Esophagus muscularis mucosa (tissue), 4 donors: ENCODE data around the gene NCKAP1. TPM values are rescaled to one million over a fixed set of nuclear protein-coding genes. Genes with fewer than 3 reads are reported as not detected.

Experiments used
- DNase-seq: peaks from one replicate; pipeline ENCODE4 v3.0.0-alpha.2; 2017; ENCODE audit errors: extremely low spot score
- H3K27ac ChIP-seq, 4 donors: fragments of 200-600 bp; sonication (generic); replicated peaks in 1 of 4; 1 replicate in 3 of 4; 2 replicates in 1 of 4; pipeline ENCODE4 v1.5.1; 2016 to 2019; ENCODE audit warnings: mild to moderate bottlenecking in 1 of 4
- H3K27me3 ChIP-seq, 4 donors: fragments of 200-600 bp; sonication (generic); one replicate each; pipeline versions ENCODE4 v1.5.1 to v1.6.0; 2016 to 2019
- H3K36me3 ChIP-seq, 4 donors: fragments of 200-600 bp; sonication (generic); one replicate each; pipeline ENCODE4 v1.5.1; 2016 to 2019
- H3K4me1 ChIP-seq, 4 donors: fragments of 200-600 bp; sonication (generic); one replicate each; pipeline ENCODE4 v1.5.1; 2016 to 2019
- H3K4me3 ChIP-seq, 4 donors: fragments of 200-600 bp; sonication (generic); 1 replicate in 2 of 4; 2 replicates in 2 of 4; pipeline ENCODE4 v1.5.1; 2016 to 2019; ENCODE audit warnings: mild to moderate bottlenecking in 4 of 4, moderate library complexity in 1 of 4
- H3K9me3 ChIP-seq, 4 donors: fragments of 200-600 bp; sonication (generic); 1 replicate in 3 of 4; 2 replicates in 1 of 4; pipeline ENCODE4 v1.5.1; 2016 to 2019
- EP300 ChIP-seq: sonication (generic); formaldehyde crosslinking; IDR thresholded peaks from one replicate; pipeline ENCODE4 v1.6.1; 2017; ENCODE audit warnings: antibody characterized with exemption
- POLR2A ChIP-seq: fragments of 450-650 bp; IDR thresholded peaks from one replicate; pipeline ENCODE4 v1.6.1; 2017; ENCODE audit warnings: antibody characterized with exemption, moderate library complexity, mild to moderate bottlenecking, low read depth
- POLR2AphosphoS5 ChIP-seq, 2 donors: sonication (generic); formaldehyde crosslinking; IDR thresholded peaks; one replicate each; pipeline ENCODE4 v1.6.1; 2017; ENCODE audit warnings: antibody characterized with exemption in 2 of 2
- WGBS: methylation state at CpG from one replicate; pipeline ENCODE4 v1.1.5; 2018; 5-methylcytosine and 5-hydroxymethylcytosine counted together
- intact Hi-C: fragments of 100-400 bp; cut with DNase I; formaldehyde crosslinking; loops from one replicate; pipeline ENCODE4 v1.15.1; 2023
- total RNA-seq, 4 donors: library from RNA; depleted of rRNA; stranded (reverse); fragments of >200 nt; gene quantifications; one replicate each; pipeline versions ENCODE4 v1.1.0 to v1.2.1, GENCODE V29; 2016
- TF ChIP-seq, protein P1 (sequence below), 3 experiments: fragments of 200-600 bp in 2 of 3; fragments of 450-650 bp in 1 of 3; sonication (generic) in 2 of 3; IDR thresholded peaks; one replicate each; pipeline ENCODE4 v1.5.1; 2017 to 2019; ENCODE audit warnings: antibody characterized with exemption in 3 of 3, mild to moderate bottlenecking in 2 of 3, moderate library complexity in 1 of 3

The NCKAP1 gene
- total RNA-seq, 4 donors from 2014 or later: 210 to 288 (median 249) TPM

DNA sequence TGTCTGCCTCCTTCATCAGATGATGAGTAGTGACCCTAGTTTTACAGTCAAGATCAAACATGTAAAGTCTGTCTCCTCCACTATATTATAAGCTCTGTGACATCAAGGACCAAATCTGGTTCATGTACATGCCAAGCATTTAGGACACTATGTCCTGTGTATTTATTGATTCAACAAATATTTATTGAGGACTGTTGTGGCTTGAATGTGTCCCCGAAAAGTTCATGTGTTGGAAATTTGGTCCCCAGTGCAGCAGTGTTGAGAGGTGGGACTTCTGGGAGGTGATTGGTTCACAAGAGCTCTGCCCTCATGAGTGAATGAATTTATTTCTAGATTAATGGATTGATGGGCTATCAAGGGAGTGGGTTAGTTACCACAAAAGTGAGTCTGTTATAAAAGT lies 125.2 kb downstream of the NCKAP1 start:
- Histone ChIP-seq H3K4me1 (peaks cover 8 to 70% (median 35%) of the 10 kb centered on the region in 4 donors), H3K36me3 (peaks cover 0 to 45% (median 24%) of the 10 kb centered on the region in 4 donors), H3K9me3 (no peaks in the 10 kb centered on the region), H3K27ac (no peak overlapping the region), H3K27me3 (no peaks in the 10 kb centered on the region), H3K4me3 (no peak overlapping the region)
- WGBS: 95% methylated on average over 1 of the region's 1 CpG
- intact Hi-C loops: no loop called here
- DNase-seq: no peak
- TF ChIP-seq, protein P1, sequence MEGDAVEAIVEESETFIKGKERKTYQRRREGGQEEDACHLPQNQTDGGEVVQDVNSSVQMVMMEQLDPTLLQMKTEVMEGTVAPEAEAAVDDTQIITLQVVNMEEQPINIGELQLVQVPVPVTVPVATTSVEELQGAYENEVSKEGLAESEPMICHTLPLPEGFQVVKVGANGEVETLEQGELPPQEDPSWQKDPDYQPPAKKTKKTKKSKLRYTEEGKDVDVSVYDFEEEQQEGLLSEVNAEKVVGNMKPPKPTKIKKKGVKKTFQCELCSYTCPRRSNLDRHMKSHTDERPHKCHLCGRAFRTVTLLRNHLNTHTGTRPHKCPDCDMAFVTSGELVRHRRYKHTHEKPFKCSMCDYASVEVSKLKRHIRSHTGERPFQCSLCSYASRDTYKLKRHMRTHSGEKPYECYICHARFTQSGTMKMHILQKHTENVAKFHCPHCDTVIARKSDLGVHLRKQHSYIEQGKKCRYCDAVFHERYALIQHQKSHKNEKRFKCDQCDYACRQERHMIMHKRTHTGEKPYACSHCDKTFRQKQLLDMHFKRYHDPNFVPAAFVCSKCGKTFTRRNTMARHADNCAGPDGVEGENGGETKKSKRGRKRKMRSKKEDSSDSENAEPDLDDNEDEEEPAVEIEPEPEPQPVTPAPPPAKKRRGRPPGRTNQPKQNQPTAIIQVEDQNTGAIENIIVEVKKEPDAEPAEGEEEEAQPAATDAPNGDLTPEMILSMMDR (IDR thresholded peaks at IDR 0.05): no peak
- TF ChIP-seq POLR2A (no peak), POLR2AphosphoS5 (IDR thresholded peaks at IDR 0.05) (no peak), EP300 (no peak)

DNA sequence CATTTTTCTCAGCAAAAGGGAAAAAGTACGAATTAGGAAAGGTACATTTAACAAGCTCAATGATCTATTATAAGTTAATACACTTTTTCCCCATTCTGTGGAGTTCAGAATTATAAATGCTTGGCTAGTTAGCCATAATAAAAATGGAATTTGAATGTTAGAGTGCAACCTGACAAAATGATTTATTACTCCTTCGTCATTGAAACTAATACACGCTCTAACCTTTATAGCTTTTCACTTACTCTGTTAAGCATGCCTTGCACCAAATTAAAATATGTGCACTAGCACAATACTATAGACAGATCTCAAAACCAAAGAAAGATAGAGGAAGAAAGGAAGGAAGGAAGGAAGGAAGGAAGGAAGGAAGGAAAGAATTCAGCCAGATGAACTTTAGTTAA lies 125.7 kb downstream of the NCKAP1 start:
- no peak overlapping the region for H3K4me3 ChIP-seq
- H3K27ac ChIP-seq: no peak overlapping the region
- no peak for DNase-seq
- peaks cover 8 to 68% (median 37%) of the 10 kb centered on the region in 4 donors for H3K4me1 ChIP-seq
- TF ChIP-seq POLR2A (no peak), POLR2AphosphoS5 (IDR thresholded peaks at IDR 0.05) (no peak), EP300 (no peak)
- TF ChIP-seq, protein P1 (IDR thresholded peaks at IDR 0.05): no peak
- H3K9me3 ChIP-seq: no peaks in the 10 kb centered on the region
- H3K27me3 ChIP-seq: no peaks in the 10 kb centered on the region
- peaks cover 0 to 43% (median 23%) of the 10 kb centered on the region in 4 donors for H3K36me3 ChIP-seq
- 74% methylated on average over 3 of the region's 3 CpGs for WGBS
- intact Hi-C loops: no loop called here

DNA sequence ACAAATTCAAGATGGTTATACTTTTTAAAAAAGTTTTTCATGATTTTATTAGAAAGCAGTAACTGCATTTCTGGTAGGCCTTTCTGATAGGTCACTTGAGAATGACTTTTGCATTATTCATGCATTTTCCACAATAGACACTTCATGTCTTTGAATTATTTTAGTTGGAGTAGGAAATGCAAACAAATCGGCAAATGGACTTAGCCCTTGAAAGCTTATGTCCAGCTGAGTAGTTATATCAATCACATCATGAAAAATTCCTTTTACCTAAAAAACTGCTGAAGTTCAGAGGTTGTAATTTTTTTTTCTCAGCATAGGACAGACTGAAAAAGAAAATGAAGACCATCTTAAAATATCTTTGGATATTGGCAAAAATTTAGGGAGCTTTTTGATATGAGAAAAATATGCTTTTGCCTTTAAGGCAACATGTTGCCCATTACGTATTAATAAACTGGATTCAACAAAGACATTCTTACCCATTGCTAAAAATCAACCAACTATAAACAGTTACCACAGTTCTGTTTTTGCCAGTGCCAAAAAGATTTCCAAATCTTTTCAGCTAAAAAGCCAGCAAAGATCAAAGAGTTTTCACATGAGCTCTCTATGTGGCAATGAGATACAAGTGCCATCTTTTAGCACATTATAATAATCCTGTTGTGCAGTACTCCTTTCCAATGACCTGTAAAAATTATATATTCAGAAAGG lies 126.3 kb downstream of the NCKAP1 start:
- Histone ChIP-seq H3K9me3 (no peaks in the 10 kb centered on the region), H3K27ac (peak overlapping the region in 1 of 4 donors; percentile 8), H3K27me3 (no peaks in the 10 kb centered on the region), H3K4me3 (no peak overlapping the region), H3K36me3 (peaks cover 0 to 41% (median 22%) of the 10 kb centered on the region in 4 donors), H3K4me1 (peaks cover 8 to 65% (median 37%) of the 10 kb centered on the region in 4 donors)
- TF ChIP-seq, protein P1 (IDR thresholded peaks at IDR 0.05): no peak
- TF ChIP-seq POLR2A: no peak
- no peak for TF ChIP-seq POLR2AphosphoS5 (IDR thresholded peaks at IDR 0.05)
- no peak for TF ChIP-seq EP300
- DNase-seq: no peak
- intact Hi-C loops: no loop called here
- WGBS: 65% methylated on average over 2 of the region's 2 CpGs

DNA sequence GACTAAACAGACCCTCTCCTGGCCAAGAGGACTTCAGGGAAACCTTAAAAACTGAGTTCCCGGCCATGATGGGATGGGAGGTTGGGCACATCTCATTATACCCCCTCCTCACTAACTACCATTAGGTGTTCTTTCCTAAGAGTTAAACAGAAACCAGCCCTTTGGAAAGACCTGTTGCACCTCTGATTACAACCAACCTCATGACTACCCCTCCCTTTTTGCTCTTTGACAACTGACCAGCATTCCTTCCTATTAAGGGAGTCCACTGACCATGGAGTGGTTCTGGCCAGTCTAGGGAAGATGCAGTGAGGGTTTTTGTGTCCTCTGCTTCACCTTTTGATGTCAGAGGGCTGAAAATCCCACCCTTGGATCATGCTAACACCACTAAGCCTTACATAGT lies 127.3 kb downstream of the NCKAP1 start:
- intact Hi-C loops: no loop called here
- Histone ChIP-seq H3K36me3 (peaks cover 0 to 34% (median 20%) of the 10 kb centered on the region in 4 donors), H3K27ac (no peak overlapping the region), H3K4me3 (no peak overlapping the region), H3K9me3 (no peaks in the 10 kb centered on the region), H3K27me3 (no peaks in the 10 kb centered on the region), H3K4me1 (peaks cover 5 to 55% (median 33%) of the 10 kb centered on the region in 4 donors)
- no peak for TF ChIP-seq POLR2AphosphoS5 (IDR thresholded peaks at IDR 0.05)
- TF ChIP-seq, protein P1 (IDR thresholded peaks at IDR 0.05): no peak
- 100% methylated on average over 1 of the region's 1 CpG for WGBS
- DNase-seq: no peak
